SW480 (cell line): ENCODE results near the gene CSRP2.
A peak's percentile ranks its signal among the peaks of the same experiment; 100 is the strongest.

Experiments used
- DNase-seq: peaks from one replicate; pipeline ENCODE4 v3.0.0-alpha.2; 2016; ENCODE audit warnings: low spot score

Gene CSRP2

GRCh38 chr12:76863005-76863670 is 15.7 kb downstream of the CSRP2 start:
- DNase-seq: no peak

- DNase-seq: no peak
These were observed 18.6 kb downstream of the CSRP2 start for GRCh38 chr12:76860256-76860655.

GRCh38 chr12:76859611-76860010 is 19.2 kb downstream of the CSRP2 start:
- DNase-seq: no peak

GRCh38 chr12:76856018-76856644 is 22.7 kb downstream of the CSRP2 start:
- DNase-seq: no peak

GRCh38 chr12:76855271-76855670 is 23.5 kb downstream of the CSRP2 start:
- DNase-seq: no peak

GRCh38 chr12:76852106-76852505 is 26.7 kb downstream of the CSRP2 start:
- no peak for DNase-seq

GRCh38 chr12:76848132-76848531 is 30.7 kb downstream of the CSRP2 start:
- DNase-seq: no peak

- no peak for DNase-seq
These were observed 31.6 kb downstream of the CSRP2 start for GRCh38 chr12:76847260-76847659.

- no peak for DNase-seq
These were observed 42.2 kb downstream of the CSRP2 start for GRCh38 chr12:76836633-76837032.

- no peak for DNase-seq
These were observed 48.4 kb downstream of the CSRP2 start for GRCh38 chr12:76830436-76830835.

- peak; percentile 22 for DNase-seq
These were observed 57.8 kb downstream of the CSRP2 start for GRCh38 chr12:76820888-76821482.

- DNase-seq: no peak
These were observed 64.8 kb downstream of the CSRP2 start for GRCh38 chr12:76813972-76814371.

GRCh38 chr12:76813265-76813664 is 65.6 kb downstream of the CSRP2 start:
- DNase-seq: no peak

GRCh38 chr12:76811976-76812375 is 66.8 kb downstream of the CSRP2 start:
- no peak for DNase-seq

- DNase-seq: no peak
These were observed 68.0 kb downstream of the CSRP2 start for GRCh38 chr12:76810671-76811419.
